Endometrial microvascular endothelial cells (primary cell): ENCODE data around the gene WDR86. TPM values are rescaled to one million over a fixed set of nuclear protein-coding genes. Genes with fewer than 3 reads are reported as not detected.

Experiments used
- in situ Hi-C: cut with HindIII; loops from 2 replicates; pipeline ENCODE4 v1.10.0; 2017; ENCODE audit warnings: low sequenced_read_pairs, low pct_unique_long_range_greater_than_20kb; ENCODE audit errors: inconsistent ontology term
- total RNA-seq: library from RNA; depleted of rRNA; stranded (reverse); fragments of >200 nt; gene quantifications from one replicate; pipeline ENCODE4 v1.2.3, GENCODE V29; 2015; ENCODE audit errors: inconsistent ontology term

WDR86 gene
- total RNA-seq, 1 donor from 2014 or later: not detected

DNA sequence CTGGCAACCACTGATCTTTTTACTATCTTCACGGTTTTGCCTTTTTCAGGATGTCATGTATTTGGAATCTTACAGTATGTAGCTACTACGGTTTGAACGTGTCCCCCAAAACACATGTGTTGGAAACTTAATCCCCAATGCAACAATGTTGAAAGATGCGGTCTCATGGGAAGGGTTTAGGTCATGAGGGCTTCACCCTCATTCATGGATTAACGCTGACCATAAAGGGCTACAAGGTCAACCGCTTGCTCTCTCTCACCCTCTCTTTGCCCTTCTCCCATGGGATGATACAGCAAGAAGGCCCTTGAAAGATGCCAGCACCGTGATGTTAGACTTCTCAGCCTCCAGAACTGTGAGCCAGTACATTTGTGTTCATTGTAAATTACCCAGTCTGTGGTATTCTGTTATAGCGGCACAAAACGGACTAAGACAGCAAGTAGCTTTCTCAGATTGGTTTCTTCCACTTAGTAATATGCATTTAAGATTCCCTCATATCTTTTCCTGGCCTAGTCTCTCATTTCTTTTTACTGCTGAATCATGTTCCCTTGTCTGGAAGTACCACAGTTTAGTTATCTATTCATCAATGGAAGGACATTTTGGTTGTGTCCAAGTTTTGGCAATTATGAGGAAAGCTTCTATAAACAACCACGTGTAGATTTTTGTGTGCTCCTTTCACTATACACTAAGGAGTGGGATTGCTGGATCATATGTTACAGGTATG is 33.1 kb upstream of the WDR86 start:
- in situ Hi-C loops: loop anchor here (5.0 kb wide), 1 partner anchor 76 kb away; no protein-coding TSS in a partner anchor

- in situ Hi-C loops: loop anchor here (5.0 kb wide), 1 partner anchor 74 kb away; no protein-coding TSS in a partner anchor
Observed at GRCh38 chr7:151440799-151441445, 31.1 kb upstream of the WDR86 start.

GRCh38 chr7:151439855-151440798 is 30.3 kb upstream of the WDR86 start, which contains the start of gene CRYGN:
Gene CRYGN (minus strand): TSS chr7:151440141. CDS start chr7:151439917, 224 bp downstream.
- in situ Hi-C loops: loop anchor here (5.0 kb wide), 1 partner anchor 73 kb away; no protein-coding TSS in a partner anchor

DNA sequence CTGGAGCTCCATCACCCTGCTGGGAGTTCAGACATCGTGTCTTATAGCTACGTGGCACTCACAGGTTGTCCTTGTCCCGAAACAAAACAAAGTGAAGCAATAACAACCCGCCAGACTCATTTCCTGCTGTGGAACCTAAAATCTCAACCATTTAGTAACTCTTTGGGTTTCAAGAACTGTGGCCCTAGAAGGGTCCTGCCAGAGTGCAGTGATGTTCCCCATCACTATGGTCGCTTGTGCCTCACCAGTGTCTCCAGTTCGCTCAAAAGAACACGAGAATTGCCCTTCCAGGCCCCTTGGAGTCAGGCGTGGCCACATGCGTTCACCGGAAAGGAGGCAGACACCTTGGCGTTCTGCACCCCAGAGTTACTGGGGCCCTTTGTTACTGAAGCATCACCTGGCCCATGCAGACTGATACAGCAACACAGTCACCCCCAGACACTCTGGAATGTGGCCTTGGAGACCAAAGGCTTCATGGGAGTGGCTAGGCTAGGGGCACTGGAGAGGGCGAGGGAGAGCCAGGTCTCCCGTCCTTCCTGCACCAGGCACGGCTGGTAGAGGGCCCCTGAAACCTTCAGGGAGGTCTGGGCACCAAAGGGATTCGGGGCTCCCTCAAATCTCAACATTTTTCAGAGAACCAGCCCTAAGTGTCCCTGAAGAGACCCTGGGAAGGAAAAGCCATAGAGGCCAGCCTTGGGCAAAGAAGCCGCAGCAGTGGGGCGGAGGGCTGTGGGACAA is 29.2 kb upstream of the WDR86 start:
- in situ Hi-C loops: no loop called here

- in situ Hi-C loops: no loop called here
Observed at GRCh38 chr7:151437866-151438516, 28.2 kb upstream of the WDR86 start.

- in situ Hi-C loops: no loop called here
Observed at GRCh38 chr7:151437159-151437553, 27.3 kb upstream of the WDR86 start.

DNA sequence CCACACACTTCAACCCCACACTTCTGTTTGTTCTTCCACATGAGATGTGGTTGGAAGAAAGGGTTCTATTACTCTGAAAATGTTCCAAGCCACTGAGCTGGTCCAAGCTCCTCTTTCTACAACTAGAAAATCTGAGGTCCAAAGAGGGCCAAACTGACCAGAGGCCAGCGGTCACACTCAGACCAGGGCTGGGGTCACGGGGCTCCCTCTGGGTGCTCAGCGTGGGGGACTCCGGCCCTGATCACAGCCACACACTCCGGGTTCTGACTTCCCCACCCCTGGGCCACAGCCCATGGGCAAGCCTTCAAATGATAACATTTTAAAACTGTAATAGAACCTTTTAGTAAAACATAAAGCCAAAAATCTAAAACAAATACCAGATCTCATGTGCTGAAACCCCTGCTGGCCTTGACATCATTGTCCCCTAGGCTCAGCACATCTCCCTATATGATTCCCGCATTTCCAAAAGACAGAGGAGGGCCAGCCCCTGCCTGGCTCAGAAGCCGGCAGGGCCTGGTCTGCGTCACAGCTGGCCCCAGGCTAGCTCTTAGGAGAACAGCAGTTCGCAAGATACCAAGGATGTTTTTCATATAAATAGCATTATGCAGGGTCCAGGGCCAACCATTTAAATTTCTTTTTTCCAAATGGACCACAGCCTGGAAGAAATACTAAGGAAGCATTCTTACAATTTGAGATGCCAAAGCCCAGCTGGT is 26.8 kb upstream of the WDR86 start:
- in situ Hi-C loops: no loop called here

DNA sequence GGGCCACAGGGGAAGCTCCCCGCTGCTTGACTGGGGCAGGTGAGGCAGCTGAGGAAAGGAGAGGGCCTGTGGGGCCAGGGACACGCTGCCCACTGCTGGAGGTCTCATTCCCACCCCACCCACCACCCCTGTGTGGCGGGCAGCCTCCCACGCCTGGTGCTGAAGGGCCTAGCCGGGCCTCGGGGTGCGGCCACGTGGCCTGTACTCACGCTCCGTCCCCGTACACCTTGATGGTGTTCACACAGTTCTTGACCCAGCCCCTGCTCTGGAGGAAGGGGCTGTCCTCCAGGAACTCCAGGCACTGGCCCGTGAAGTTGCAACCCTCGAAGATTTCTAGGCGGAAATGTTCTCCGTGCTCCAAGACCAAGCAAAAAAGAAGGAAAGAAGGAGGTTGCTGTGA is 26.1 kb upstream of the WDR86 start:
- in situ Hi-C loops: no loop called here

GRCh38 chr7:151435103-151435916 is 25.5 kb upstream of the WDR86 start:
- in situ Hi-C loops: no loop called here

DNA sequence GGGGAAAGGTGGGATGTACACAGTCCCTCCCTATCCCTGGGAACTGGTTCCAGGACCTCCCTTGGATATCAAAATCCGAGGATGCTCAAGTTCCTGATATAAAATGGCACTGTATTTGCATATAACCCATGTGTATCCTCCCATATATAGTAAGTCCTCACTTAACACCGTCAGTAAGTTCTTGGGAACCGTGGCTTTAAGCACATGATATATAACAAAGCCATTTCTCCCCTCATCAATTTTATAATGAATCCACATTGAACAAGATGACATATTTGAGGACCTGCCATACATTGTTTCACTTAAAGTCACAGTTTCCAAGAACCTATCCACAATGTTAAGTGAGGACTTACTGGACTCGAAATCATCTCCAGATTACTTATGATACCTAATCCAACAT is 24.7 kb upstream of the WDR86 start:
- in situ Hi-C loops: no loop called here

DNA sequence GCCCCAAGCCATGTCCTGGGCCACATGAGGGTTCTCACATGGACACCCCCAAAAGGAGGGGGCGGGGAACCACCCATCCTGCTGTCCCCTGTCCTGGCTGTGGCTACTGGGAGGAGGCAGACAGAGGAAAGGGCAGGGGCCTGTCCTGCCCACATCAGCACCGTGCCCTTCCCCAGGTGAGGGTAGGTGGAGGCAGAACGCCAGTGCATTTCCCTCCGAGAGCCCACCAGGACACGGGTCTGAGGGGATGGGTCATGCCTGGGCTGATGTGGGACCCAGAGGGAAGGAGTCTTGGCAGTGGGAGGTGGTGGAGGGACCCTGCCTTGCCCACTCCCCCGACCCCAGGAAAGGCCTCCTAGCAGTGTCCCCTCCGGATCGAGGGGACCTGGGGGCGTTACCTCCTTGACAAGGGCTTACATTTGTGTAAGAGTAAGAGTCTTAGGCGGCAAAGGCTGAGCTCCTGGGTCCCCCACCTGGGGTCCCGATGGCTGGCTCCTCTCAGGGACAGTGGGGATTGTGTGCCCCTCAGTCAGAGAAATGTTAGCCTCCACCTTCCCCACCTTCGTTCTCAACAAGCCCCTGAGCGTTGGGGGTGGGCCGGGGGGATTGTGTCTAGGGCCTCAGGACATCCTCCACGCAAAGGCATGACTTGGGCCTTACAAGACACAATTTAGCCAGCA is 24.0 kb upstream of the WDR86 start:
- in situ Hi-C loops: no loop called here

GRCh38 chr7:151432658-151433521 is 23.1 kb upstream of the WDR86 start:
- in situ Hi-C loops: no loop called here

DNA sequence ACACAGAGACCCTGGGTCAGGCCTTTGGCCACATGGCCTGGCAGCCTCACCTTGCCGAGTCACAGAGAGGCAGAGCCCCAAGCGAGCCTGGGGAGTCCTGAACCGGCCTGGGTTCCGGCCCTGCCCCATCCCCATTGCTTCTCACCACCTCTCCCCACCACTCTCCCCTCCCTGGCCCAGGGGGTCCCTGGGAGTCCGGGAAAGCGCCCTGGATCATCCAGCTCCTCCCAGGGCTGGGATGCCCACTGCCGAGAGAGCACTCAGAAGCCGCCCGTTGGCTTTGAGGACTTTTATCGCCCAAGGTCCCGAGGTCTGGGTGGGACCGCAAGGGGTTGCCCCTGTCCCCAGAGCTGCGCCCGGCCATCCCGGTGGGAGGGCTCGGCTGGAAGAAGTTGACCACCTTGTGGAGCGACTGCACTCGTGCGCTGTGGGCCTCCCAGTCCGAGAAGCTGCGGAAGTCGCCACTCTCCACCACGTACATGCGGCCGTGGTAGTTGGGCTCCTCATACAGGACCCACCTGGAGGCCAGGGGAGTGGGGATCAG is 22.0 kb upstream of the WDR86 start:
- in situ Hi-C loops: no loop called here

DNA sequence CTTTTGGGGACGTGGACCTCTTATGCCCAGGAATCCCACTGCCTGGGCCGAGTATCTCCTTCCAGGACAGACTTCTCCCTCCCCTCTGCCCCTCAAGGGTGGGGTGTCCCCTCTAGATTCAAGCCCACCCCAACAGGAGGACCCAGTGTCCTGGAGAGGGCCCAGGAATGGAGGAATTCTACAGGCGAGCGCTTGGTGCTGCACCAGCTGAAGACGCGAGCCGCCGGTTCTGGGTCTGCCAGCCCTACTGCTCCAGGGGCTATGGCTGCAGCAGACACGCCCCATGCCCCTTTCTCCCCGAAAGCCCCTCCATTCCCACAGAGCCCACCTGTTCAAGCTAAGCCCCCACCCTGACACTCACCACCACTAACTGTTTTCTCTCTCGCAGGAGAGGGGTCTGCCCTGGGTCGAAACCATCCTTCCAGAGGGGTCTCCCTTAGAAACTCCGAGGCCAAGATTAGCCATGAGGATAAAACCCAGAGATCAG is 21.5 kb upstream of the WDR86 start:
- in situ Hi-C loops: no loop called here
